PC-3 (cell line): Measurements from ENCODE around the gene ARL4D. TPM values are rescaled to one million over a fixed set of nuclear protein-coding genes. Genes with fewer than 3 reads are reported as not detected.

Source experiments
- ATAC-seq: fragments of 200-7000 bp; cut with Tn5 transposase; 2 replicates; pipeline ENCODE4 v1.9.1; 2020; ENCODE audit warnings: mild to moderate bottlenecking, moderate library complexity
- BruUV-seq: library from RNA; stranded (reverse); fragments of 400-500 nt; replicated peaks from 2 replicates; lab custom pipeline; 2021; lab: Mats Ljungman, UMichigan
- CTCF ChIA-PET: fragments of 300-600 bp; sonication (Branson Sonifier 250); formaldehyde crosslinking; loops from one replicate; lab custom pipeline; 2022; ENCODE audit warnings: antibody characterized with exemption; lab: Charles Lee
- POLR2A ChIA-PET: fragments of 300-600 bp; sonication (Branson Sonifier 250); formaldehyde crosslinking; loops from one replicate; lab custom pipeline; 2022; ENCODE audit warnings: antibody characterized with exemption; ENCODE audit not compliant: unreplicated experiment; lab: Charles Lee
- DNase-seq: peaks from one replicate; pipeline ENCODE4 v3.0.0-alpha.2; 2015
- H2AFZ ChIP-seq: fragments of 300-600 bp; sonication (generic); 2 replicates; pipeline ENCODE4 v1.6.0; 2016; ENCODE audit warnings: antibody characterized with exemption, low read length
- H3F3A ChIP-seq: fragments of 300-600 bp; sonication (generic); one replicate; pipeline ENCODE4 v1.6.0; 2017; ENCODE audit warnings: antibody characterized with exemption, low read length, control low read depth, mild to moderate bottlenecking; ENCODE audit not compliant: unreplicated experiment
- H3K27ac ChIP-seq: fragments of 300-600 bp; sonication (generic); 2 replicates; pipeline ENCODE4 v1.5.1; 2016; ENCODE audit warnings: mild to moderate bottlenecking, low read length
- H3K27me3 ChIP-seq: fragments of 300-600 bp; sonication (generic); 2 replicates; pipeline ENCODE4 v1.6.1; 2016; ENCODE audit warnings: low read length, mixed read lengths
- H3K36me3 ChIP-seq: fragments of 300-600 bp; sonication (generic); 2 replicates; pipeline ENCODE4 v1.6.1; 2016; ENCODE audit warnings: low read depth, mixed run types, low read length, mixed read lengths
- H3K4me1 ChIP-seq: fragments of 300-600 bp; sonication (generic); 2 replicates; pipeline ENCODE4 v1.5.1; 2016; ENCODE audit warnings: low read length; ENCODE audit not compliant: insufficient read depth
- H3K4me2 ChIP-seq: fragments of 300-600 bp; sonication (generic); 2 replicates; pipeline ENCODE4 v1.6.0; 2016; ENCODE audit warnings: low read length
- H3K4me3 ChIP-seq: fragments of 300-600 bp; sonication (generic); 2 replicates; pipeline ENCODE4 v1.5.1; 2016; ENCODE audit warnings: mild to moderate bottlenecking, low read length, mixed read lengths
- H3K79me2 ChIP-seq: fragments of 300-600 bp; sonication (generic); 2 replicates; pipeline ENCODE4 v1.6.1; 2017; ENCODE audit warnings: low read length, mixed read lengths
- H3K9ac ChIP-seq: fragments of 300-600 bp; sonication (generic); 2 replicates; pipeline ENCODE4 v1.6.0; 2016; ENCODE audit warnings: mild to moderate bottlenecking, low read length
- H3K9me2 ChIP-seq: fragments of 300-600 bp; sonication (generic); replicated peaks from 2 replicates; pipeline ENCODE4 v1.6.1; 2016; ENCODE audit warnings: mixed run types, low read length, mixed read lengths
- H3K9me3 ChIP-seq: fragments of 300-600 bp; sonication (generic); 2 replicates; pipeline ENCODE4 v1.6.1; 2016; ENCODE audit warnings: low read length, mixed read lengths
- H4K20me1 ChIP-seq: fragments of 300-600 bp; sonication (generic); 2 replicates; pipeline ENCODE4 v1.6.1; 2016; ENCODE audit warnings: low read length, mixed read lengths
- CTCF ChIP-seq: fragments of 300-600 bp; sonication (generic); conservative IDR thresholded peaks from 2 replicates; pipeline ENCODE4 v1.5.1; 2017; ENCODE audit warnings: antibody characterized with exemption, low read depth, mild to moderate bottlenecking, low read length
- EZH2 ChIP-seq: fragments of 300-600 bp; sonication (generic); IDR thresholded peaks from one replicate; pipeline ENCODE4 v1.6.1; 2017; ENCODE audit warnings: antibody characterized with exemption, mild to moderate bottlenecking, low read length; ENCODE audit not compliant: unreplicated experiment
- EZH2phosphoT487 ChIP-seq: fragments of 300-600 bp; sonication (generic); IDR thresholded peaks from 2 replicates; pipeline ENCODE4 v1.6.1; 2018; ENCODE audit warnings: mild to moderate bottlenecking, antibody characterized with exemption, low read length, borderline replicate concordance
- intact Hi-C: fragments of 100-400 bp; cut with micrococcal nuclease; formaldehyde crosslinking; loops from 2 replicates; pipeline ENCODE4 v1.9.0; 2023
- total RNA-seq: library from RNA; depleted of rRNA; stranded (reverse); fragments of >200 nt; gene quantifications from 2 replicates; pipeline ENCODE4 v1.2.3, GENCODE V29; 2014

Gene ARL4D
- total RNA-seq, 1 experiment from 2014 or later: 14.3 TPM

GRCh38 chr17:43444223-43445008 lies 45.6 kb downstream of the ARL4D start:
- ATAC-seq: no peak
- Histone ChIP-seq H3K27ac (no peak overlapping the region), H3K9me3 (no peaks in the 10 kb centered on the region), H2AFZ (no peak overlapping the region), H3K9me2 (no peaks in the 10 kb centered on the region), H4K20me1 (no peaks in the 10 kb centered on the region), H3K4me1 (no peaks in the 10 kb centered on the region), H3K4me2 (no peak overlapping the region), H3K36me3 (no peaks in the 10 kb centered on the region), H3K27me3 (no peaks in the 10 kb centered on the region), H3K4me3 (no peak overlapping the region), H3K9ac (no peak overlapping the region), H3F3A (no peaks in the 10 kb centered on the region), H3K79me2 (no peaks in the 10 kb centered on the region)
- POLR2A ChIA-PET: no interaction called here
- DNase-seq: no peak
- CTCF ChIA-PET: interaction anchor here (0.5 kb wide), 1 partner anchor 10 kb away, joined by 3 read pairs; no protein-coding TSS in a partner anchor
- BruUV-seq: no TSS peak
- no peak for TF ChIP-seq EZH2phosphoT487
- no peak for TF ChIP-seq EZH2
- intact Hi-C loops: no loop called here

- Histone ChIP-seq H3K27me3 (no peaks in the 10 kb centered on the region), H3K79me2 (no peaks in the 10 kb centered on the region), H3K4me2 (no peak overlapping the region), H3K4me3 (no peak overlapping the region), H3K9me3 (no peaks in the 10 kb centered on the region), H3K4me1 (no peaks in the 10 kb centered on the region), H3K9me2 (no peaks in the 10 kb centered on the region), H3K36me3 (no peaks in the 10 kb centered on the region), H3K27ac (no peak overlapping the region), H3F3A (no peaks in the 10 kb centered on the region), H3K9ac (no peak overlapping the region), H4K20me1 (no peaks in the 10 kb centered on the region), H2AFZ (no peak overlapping the region)
- no TSS peak for BruUV-seq
- ChIA-PET CTCF (no interaction called here), POLR2A (no interaction called here)
- no peak for ATAC-seq
- intact Hi-C loops: no loop called here
- TF ChIP-seq EZH2 (no peak), EZH2phosphoT487 (no peak), CTCF (no peak)
- no peak for DNase-seq
These were observed 46.3 kb downstream of the ARL4D start for GRCh38 chr17:43445009-43445589.

GRCh38 chr17:43446773-43447172 lies 48.0 kb downstream of the ARL4D start:
- ChIA-PET POLR2A (no interaction called here), CTCF (no interaction called here)
- Histone ChIP-seq H3K27ac (no peak overlapping the region), H3K4me2 (no peak overlapping the region), H3K79me2 (no peaks in the 10 kb centered on the region), H3K36me3 (no peaks in the 10 kb centered on the region), H4K20me1 (no peaks in the 10 kb centered on the region), H3K9ac (no peak overlapping the region), H3F3A (no peaks in the 10 kb centered on the region), H2AFZ (no peak overlapping the region), H3K4me3 (no peak overlapping the region), H3K9me2 (no peaks in the 10 kb centered on the region), H3K4me1 (no peaks in the 10 kb centered on the region), H3K27me3 (no peaks in the 10 kb centered on the region), H3K9me3 (no peaks in the 10 kb centered on the region)
- ATAC-seq (no peak), DNase-seq (no peak)
- intact Hi-C loops: no loop called here
- no TSS peak for BruUV-seq
- TF ChIP-seq EZH2 (no peak), EZH2phosphoT487 (no peak), CTCF (no peak)
